Keratinocyte (primary cell): Measurements from ENCODE around the gene FRAT2. TPM values are rescaled to one million over a fixed set of nuclear protein-coding genes. Genes with fewer than 3 reads are reported as not detected.

Source experiments
- DNase-seq: peaks from one replicate; pipeline ENCODE4 v3.0.0-alpha.2; 2011; ENCODE audit warnings: low read depth, missing footprints, low spot score
- FAIRE-seq: peaks from 2 replicates; lab custom pipeline; 2011; peaks lifted over from hg19 to GRCh38; lab: Jason Lieb, UNC
- H2AFZ ChIP-seq: 2 replicates; pipeline ENCODE4 v1.6.0; 2012; ENCODE audit warnings: low read length, control low read depth, inconsistent platforms; ENCODE audit not compliant: control insufficient read depth
- H3K27ac ChIP-seq: 2 replicates; pipeline ENCODE4 v1.5.1; 2011; ENCODE audit warnings: low read length; ENCODE audit not compliant: control insufficient read depth, insufficient read depth
- H3K27me3 ChIP-seq: 3 replicates; pipeline ENCODE4 v1.6.0; 2011; ENCODE audit warnings: low read length; ENCODE audit not compliant: control insufficient read depth, insufficient read depth; ENCODE audit errors: extremely low read depth
- H3K36me3 ChIP-seq, 2 experiments: 2 replicates in 1 of 2; 3 replicates in 1 of 2; pipeline ENCODE4 v1.5.1; 2011; ENCODE audit warnings: low read length in 2 of 2, mild to moderate bottlenecking in 1 of 2; ENCODE audit not compliant: control insufficient read depth in 2 of 2, insufficient read depth in 2 of 2; ENCODE audit errors: extremely low read depth in 1 of 2
- H3K4me1 ChIP-seq: 3 replicates; pipeline ENCODE4 v1.5.1; 2011; ENCODE audit warnings: low read length; ENCODE audit not compliant: control insufficient read depth, insufficient read depth; ENCODE audit errors: extremely low read depth
- H3K4me2 ChIP-seq: 3 replicates; pipeline ENCODE4 v1.6.0; 2011; ENCODE audit warnings: low read depth, low read length; ENCODE audit not compliant: control insufficient read depth, insufficient read depth; ENCODE audit errors: extremely low read depth
- H3K4me3 ChIP-seq, 3 experiments: fragments of 200-600 bp in 1 of 3; sonication (generic) in 1 of 3; 2 replicates in 2 of 3; 3 replicates in 1 of 3; pipeline ENCODE4 v1.5.1; 2011 to 2016; ENCODE audit warnings: low read length in 3 of 3, mild to moderate bottlenecking in 3 of 3, control low read depth in 2 of 3, inconsistent platforms in 1 of 3, low read depth in 1 of 3, mixed read lengths in 1 of 3, mixed run types in 1 of 3, moderate library complexity in 1 of 3; ENCODE audit not compliant: control insufficient read depth in 2 of 3, insufficient read depth in 2 of 3; ENCODE audit errors: extremely low read depth in 1 of 3
- H3K79me2 ChIP-seq: 2 replicates; pipeline ENCODE4 v1.6.0; 2012; ENCODE audit warnings: low read length; ENCODE audit not compliant: control insufficient read depth, insufficient read depth
- H3K9ac ChIP-seq: 3 replicates; pipeline ENCODE4 v1.6.0; 2011; ENCODE audit warnings: low read length; ENCODE audit not compliant: control insufficient read depth, insufficient read depth; ENCODE audit errors: extremely low read depth
- H3K9me1 ChIP-seq: 3 replicates; pipeline ENCODE4 v1.6.0; 2011; ENCODE audit warnings: low read length; ENCODE audit not compliant: control insufficient read depth, insufficient read depth; ENCODE audit errors: extremely low read depth
- H3K9me3 ChIP-seq: 2 replicates; pipeline ENCODE4 v1.5.1; 2012; ENCODE audit warnings: low read depth, low read length; ENCODE audit not compliant: control insufficient read depth
- H4K20me1 ChIP-seq: 3 replicates; pipeline ENCODE4 v1.6.0; 2011; ENCODE audit warnings: low read length; ENCODE audit not compliant: control insufficient read depth, insufficient read depth; ENCODE audit errors: extremely low read depth
- EZH2 ChIP-seq: IDR thresholded peaks from one replicate; pipeline ENCODE4 v1.6.1; 2012; ENCODE audit warnings: inconsistent platforms, mild to moderate bottlenecking, low read length, moderate library complexity
- dilution Hi-C: fragments of 300-500 bp; cut with MboI; formaldehyde crosslinking; loops from one replicate; pipeline ENCODE4 v1.7.0; 2020; ENCODE audit warnings: low sequenced_read_pairs; ENCODE audit not compliant: extremely low pct_ligation_motif_present
- polyA plus RNA-seq, 5 experiments: library from polyadenylated mRNA; depleted of rRNA in 3 of 5; stranded (reverse) in 3 of 5; stranded (forward) in 1 of 5; unstranded in 1 of 5; fragments of >200 nt; gene quantifications; 1 replicate in 1 of 5; 2 replicates in 3 of 5; 3 replicates in 1 of 5; pipeline versions ENCODE4 v1.2.1 to v1.2.3, GENCODE V29; 2011 to 2012; ENCODE audit warnings: missing spikeins in 2 of 5, low read depth in 1 of 5, low replicate concordance in 1 of 5
- TF ChIP-seq, protein P1 (sequence below), 3 experiments: IDR thresholded peaks in 1 of 3; conservative IDR thresholded peaks in 1 of 3; optimal IDR thresholded peaks in 1 of 3; 2 replicates in 2 of 3; 3 replicates in 1 of 3; pipeline versions ENCODE3 to v1.5.1; 2011; ENCODE audit warnings: low read length in 3 of 3, mild to moderate bottlenecking in 3 of 3, moderate library complexity in 2 of 3, control low read depth in 1 of 3, inconsistent platforms in 1 of 3; ENCODE audit not compliant: insufficient read depth in 2 of 3; ENCODE audit errors: extremely low read depth in 1 of 3

Gene FRAT2
- polyA plus RNA-seq, 1 donor (not counting 4 experiments of a cell fraction or from before 2014, with no cell fraction given), result 5.5 TPM

DNA sequence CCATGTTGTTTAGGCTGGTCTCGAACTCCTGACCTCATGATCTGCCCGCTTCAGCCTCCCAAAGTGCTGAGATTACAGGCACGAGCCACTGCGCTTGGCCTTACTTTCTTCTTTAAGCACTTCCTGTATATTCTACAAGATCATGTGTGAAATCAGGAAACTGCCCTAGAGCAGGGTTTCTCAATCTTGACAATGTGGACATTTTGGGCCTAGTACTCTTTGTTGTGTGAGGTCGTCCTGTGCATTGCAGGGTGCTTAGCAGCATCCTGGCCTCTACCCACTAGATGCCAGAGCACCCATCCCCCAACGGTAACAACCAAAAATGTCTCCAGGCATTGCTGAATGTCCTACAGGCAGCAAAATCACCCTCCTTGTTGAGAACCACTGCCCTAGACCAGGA lies 41.9 kb upstream of the FRAT2 start:
- TF ChIP-seq, protein P1, sequence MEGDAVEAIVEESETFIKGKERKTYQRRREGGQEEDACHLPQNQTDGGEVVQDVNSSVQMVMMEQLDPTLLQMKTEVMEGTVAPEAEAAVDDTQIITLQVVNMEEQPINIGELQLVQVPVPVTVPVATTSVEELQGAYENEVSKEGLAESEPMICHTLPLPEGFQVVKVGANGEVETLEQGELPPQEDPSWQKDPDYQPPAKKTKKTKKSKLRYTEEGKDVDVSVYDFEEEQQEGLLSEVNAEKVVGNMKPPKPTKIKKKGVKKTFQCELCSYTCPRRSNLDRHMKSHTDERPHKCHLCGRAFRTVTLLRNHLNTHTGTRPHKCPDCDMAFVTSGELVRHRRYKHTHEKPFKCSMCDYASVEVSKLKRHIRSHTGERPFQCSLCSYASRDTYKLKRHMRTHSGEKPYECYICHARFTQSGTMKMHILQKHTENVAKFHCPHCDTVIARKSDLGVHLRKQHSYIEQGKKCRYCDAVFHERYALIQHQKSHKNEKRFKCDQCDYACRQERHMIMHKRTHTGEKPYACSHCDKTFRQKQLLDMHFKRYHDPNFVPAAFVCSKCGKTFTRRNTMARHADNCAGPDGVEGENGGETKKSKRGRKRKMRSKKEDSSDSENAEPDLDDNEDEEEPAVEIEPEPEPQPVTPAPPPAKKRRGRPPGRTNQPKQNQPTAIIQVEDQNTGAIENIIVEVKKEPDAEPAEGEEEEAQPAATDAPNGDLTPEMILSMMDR (optimal IDR thresholded peaks at IDR 0.05 in 1 of 3, IDR thresholded peaks at IDR 0.05 in 1 of 3, conservative IDR thresholded peaks at IDR 0.05 in 1 of 3; ENCODE audit: extremely low read depth in 1 of 3, insufficient read depth in 2 of 3, low read length in 3 of 3), result no peak
- Histone ChIP-seq H3K9me1 (no peaks in the 10 kb centered on the region), H3K79me2 (no peaks in the 10 kb centered on the region), H4K20me1 (no peaks in the 10 kb centered on the region), H3K27me3 (no peaks in the 10 kb centered on the region), H3K4me3 (no peak overlapping the region), H3K36me3 (peaks cover 30 to 35% of the 10 kb centered on the region in 2 experiments), H2AFZ (no peak overlapping the region), H3K9me3 (no peaks in the 10 kb centered on the region), H3K4me2 (no peak overlapping the region), H3K27ac (no peak overlapping the region), H3K4me1 (no peaks in the 10 kb centered on the region), H3K9ac (no peak overlapping the region)
- dilution Hi-C loops, result no loop called here
- no peak for FAIRE-seq
- no peak for DNase-seq

DNA sequence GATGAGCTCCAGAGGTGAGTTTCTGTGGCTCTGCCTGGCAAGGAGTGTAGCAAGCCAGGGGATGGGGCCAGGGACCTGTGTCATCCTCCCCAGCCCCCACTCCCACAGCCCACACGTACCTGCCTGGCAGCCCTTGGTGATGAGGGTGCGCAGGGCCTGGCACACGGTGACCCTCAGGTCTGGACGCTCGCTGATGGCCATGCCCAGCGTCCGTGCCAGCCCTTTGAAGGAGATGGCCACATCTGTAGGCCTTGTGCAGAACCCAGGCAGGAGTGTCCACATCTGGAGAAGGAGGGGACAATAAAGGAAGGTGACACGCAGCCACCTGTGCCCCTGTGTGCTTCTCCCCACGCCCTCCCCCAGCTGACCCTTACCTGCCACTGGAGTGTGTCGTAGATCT lies 38.9 kb upstream of the FRAT2 start:
- Histone ChIP-seq H3K4me1 (no peaks in the 10 kb centered on the region), H3K36me3 (peaks cover 37 to 50% of the 10 kb centered on the region in 2 experiments), H3K9ac (no peak overlapping the region), H2AFZ (no peak overlapping the region), H3K79me2 (no peaks in the 10 kb centered on the region), H3K4me3 (no peak overlapping the region), H3K9me3 (no peaks in the 10 kb centered on the region), H3K27ac (no peak overlapping the region), H3K9me1 (no peaks in the 10 kb centered on the region), H4K20me1 (no peaks in the 10 kb centered on the region), H3K27me3 (no peaks in the 10 kb centered on the region), H3K4me2 (no peak overlapping the region)
- dilution Hi-C loops, result no loop called here
- FAIRE-seq (no peak), DNase-seq (no peak)
- TF ChIP-seq, protein P1 (optimal IDR thresholded peaks at IDR 0.05 in 1 of 3, IDR thresholded peaks at IDR 0.05 in 1 of 3, conservative IDR thresholded peaks at IDR 0.05 in 1 of 3; ENCODE audit: extremely low read depth in 1 of 3, insufficient read depth in 2 of 3, low read length in 3 of 3), result no peak
- no peak for TF ChIP-seq EZH2
